Measurements from ENCODE around the gene FAM110A.
A peak's percentile ranks its signal among the peaks of the same experiment; 100 is the strongest.
"Not testable (repeated sequence)": the region's sequence is repeated elsewhere in the genome, so short reads cannot be mapped to it uniquely, and the experiment has no call there.

The FAM110A gene

DNA sequence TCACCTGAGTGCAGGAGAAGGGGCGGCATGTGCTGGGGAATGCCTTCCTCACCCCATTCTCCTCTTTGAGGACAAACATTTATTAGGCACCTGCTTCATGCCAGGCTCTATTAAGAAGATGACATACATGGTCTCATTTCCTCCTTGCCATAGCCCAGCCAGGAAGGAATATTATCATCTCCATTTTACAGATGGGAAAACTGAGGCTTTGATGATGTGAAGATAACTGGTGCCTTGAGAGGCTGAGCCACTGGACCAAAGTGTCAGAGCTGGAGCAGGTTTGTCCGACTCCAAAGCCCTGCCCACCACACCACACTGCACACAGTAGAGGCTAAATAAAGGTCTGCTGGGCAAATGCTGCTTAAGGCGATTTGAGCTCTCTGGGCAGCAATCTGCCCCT is 37.2 kb downstream of the FAM110A start:
- DNase-seq (ENCODE audit: extremely low read depth in 1 of 2, low read depth in 1 of 2), result no peak

DNA sequence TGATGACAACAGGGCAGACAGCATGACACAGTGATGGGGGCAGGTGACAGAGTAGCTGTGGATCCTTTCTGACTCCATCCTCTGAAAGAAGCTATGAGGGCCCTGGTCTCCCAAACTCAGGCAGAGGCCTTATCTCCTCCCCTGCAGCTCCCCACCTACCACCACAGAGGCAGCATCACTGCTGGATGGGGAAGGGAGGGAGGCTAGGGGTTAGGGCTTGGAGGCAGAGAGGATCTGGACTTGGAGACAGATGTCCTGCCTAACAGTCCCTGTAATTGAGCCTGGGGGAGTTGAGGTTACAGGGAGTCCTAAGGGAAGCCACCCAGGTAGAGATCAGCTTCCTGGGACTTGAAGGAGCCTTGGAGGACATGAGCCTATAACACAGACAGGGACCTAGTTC is 37.9 kb downstream of the FAM110A start:
- DNase-seq (ENCODE audit: extremely low read depth in 1 of 2, low read depth in 1 of 2), result no peak

DNA sequence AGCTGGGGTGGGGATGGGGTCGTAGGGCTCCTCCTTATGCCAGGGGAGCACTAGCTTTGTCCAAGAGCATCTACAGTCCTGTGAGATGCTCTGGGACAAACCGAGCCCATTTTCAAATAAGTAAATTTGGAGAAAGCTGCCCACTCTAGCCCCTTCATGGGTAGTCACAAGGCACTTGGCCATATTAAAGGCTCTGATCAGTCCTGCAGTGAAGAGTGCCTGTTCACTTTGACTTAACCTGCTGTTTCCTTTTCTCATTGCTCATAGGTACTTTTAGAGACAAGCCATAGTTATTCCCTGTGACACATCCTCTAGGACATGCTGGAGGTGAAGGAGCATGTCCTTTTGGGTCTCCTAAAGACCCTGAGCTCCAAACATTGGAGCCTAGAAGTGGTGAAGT is 38.4 kb downstream of the FAM110A start:
- DNase-seq (ENCODE audit: extremely low read depth in 1 of 2, low read depth in 1 of 2), result no peak

DNA sequence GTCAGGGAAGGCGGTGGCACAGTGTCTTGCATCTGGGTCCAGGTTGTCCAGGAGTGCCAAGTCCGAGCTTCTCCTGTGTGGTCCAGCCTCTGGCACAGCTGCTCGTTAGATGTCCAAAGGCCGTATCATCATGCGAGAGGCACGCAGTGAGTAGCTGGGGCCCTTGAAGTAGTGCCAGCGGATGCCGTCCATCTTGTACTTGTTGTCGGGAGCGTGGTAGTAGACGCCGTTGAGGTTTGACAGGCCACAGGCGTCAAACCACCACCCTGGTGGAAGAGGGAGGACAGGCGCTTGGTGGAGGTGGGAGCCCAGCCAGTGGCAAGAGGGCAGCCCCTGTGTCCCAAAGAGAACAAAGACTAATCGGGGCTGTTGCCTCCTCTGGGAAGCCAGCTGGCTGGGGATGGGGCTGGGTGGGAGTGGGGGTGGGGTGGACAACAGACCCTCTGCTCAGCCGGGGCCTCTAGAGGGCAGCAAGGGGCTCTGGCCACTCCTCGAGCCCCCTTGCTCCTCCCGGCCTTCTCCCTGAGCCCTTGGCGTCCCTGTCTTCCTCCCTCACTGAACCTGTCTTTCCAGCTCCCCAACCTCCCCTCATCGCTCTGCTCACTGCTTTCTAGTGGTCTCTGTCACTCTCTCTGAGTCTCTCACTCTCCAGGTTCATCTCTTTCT is 39.5 kb downstream of the FAM110A start:
- no peak for DNase-seq (ENCODE audit: extremely low read depth in 1 of 2, low read depth in 1 of 2)

DNA sequence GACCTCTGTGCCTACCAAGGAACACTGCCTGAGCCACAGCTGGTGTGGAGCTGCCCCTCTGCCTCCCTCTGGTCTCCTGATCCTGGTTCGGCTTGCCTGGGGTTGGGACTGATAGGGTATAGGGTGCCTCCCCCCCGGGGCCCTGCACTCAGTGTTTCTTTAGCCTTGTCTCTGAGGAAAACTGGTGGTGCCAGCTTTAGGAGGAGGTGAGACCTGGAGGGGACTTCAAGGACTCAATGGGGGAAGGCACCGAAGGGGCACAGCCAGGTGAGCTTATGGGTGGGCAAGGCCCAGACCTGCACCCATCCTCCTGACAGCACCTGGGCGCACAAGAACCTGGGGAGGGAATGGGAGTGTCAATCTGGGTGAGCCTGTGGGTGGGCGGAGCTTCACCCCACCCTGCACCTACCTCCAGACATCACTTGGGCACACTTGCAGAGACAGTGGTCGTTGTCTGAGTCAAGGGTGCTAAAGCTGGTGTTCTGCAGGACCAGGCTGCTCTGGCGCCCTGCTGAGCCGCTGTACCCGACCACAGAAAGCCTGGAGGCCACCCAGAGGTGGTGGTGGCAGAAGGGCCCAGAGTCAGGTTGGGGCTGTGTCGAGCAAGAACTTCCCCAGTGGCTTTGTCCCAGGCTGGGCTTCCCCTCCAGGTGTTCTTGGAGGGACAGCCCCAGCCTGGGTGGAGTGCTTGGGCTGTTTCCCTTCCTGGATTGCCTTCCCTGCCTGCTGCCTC is 40.5 kb downstream of the FAM110A start:
- DNase-seq (ENCODE audit: extremely low read depth in 1 of 2, low read depth in 1 of 2), result no peak

DNA sequence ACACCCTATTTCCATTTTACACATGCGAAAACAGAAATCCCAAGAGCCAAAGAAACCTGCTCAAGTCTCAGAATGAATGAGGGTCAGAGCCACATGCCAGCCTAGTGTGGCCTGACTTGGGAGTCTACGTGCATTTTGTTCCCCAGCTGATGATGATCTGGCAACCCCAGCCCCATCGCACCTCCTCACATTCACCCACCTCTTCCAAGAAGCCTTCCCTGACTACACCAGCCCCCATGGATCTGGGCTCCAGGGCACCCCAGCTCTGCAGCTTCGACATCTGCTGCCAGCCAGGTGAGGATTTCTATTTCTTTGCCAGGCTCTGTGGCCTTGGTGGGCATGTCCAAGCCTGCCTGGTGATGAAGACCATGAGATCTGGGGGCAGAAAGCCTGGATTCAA is 41.6 kb downstream of the FAM110A start:
- no peak for DNase-seq (ENCODE audit: extremely low read depth in 1 of 2, low read depth in 1 of 2)

DNA sequence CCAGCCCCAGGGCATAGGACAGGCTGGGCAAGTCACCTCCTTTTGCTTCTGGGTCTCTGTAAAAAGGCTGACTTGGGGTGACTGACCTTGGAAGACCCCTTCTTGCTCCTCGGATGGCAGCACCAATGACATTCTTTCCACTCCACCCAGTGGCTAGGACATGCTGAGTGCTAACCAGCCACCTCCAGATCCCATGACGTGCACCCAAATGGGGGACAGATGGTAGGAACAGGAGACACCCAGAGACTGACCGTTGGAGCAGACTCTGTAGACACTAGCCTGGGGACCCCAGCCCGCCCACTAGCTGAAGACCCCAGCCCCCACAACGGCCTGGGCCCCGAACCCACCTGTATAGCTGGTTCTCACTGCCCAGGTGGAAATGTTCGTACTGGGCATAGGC is 44.3 kb downstream of the FAM110A start:
- no peak for DNase-seq (ENCODE audit: extremely low read depth in 1 of 2, low read depth in 1 of 2)

DNA sequence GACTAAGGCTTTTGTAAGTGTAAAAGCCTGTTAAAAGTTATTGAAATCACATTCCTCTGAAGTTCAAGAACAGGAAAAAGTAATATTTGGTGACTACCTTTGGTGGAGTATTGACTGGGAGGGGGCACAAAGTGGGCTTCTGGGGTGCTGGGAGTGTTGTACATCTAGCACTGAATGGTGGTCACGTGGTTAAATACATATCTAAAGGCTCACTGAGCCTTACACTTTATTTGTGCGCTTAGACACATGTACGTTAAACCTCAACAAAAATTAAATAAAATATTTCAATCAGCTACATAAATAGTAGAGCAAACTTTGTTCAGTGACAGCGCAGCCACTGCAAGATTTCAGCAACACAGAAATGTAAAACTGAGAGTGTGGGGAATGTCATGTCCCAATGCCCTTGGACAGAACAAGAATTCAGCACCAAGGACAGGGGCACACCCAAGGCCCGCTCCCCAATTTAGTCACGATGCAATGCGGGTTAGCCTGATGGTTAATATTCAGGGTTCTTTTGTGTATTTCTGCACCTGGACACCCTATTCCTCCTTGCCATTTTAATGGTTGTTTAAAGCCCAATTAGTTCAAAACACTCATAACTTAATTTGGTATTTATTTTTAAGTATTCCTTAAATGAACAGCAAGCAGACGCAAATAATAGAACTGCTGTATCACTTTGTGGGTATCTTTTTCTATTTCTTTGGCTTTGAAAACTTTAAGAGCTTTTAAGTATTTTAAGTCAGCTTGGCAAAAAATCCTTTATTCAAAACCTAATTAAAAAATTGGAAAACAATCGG is 45.2 kb downstream of the FAM110A start:
- DNase-seq (ENCODE audit: extremely low read depth in 1 of 2, low read depth in 1 of 2), result no peak

DNA sequence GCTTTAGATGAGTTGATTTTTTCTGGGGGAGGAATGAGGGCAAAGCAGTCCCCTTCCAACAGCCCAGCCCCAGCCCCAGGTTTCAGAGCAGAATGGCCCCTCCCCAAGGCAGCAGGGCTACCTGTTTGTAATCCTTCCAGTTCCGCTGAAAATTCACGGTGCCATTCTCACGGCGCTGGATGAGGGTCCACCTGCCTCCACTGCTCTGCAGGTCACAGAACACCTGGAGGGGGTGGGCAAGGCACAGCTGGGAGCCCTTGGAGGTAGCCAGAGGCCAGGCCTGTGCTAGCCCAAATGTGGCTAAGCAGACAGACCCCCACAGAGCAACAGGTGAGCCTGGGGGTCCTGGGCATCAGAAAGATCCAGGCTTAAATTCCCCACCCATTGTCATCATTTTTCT is 46.1 kb downstream of the FAM110A start:
- DNase-seq (ENCODE audit: extremely low read depth in 1 of 2, low read depth in 1 of 2), result no peak

DNA sequence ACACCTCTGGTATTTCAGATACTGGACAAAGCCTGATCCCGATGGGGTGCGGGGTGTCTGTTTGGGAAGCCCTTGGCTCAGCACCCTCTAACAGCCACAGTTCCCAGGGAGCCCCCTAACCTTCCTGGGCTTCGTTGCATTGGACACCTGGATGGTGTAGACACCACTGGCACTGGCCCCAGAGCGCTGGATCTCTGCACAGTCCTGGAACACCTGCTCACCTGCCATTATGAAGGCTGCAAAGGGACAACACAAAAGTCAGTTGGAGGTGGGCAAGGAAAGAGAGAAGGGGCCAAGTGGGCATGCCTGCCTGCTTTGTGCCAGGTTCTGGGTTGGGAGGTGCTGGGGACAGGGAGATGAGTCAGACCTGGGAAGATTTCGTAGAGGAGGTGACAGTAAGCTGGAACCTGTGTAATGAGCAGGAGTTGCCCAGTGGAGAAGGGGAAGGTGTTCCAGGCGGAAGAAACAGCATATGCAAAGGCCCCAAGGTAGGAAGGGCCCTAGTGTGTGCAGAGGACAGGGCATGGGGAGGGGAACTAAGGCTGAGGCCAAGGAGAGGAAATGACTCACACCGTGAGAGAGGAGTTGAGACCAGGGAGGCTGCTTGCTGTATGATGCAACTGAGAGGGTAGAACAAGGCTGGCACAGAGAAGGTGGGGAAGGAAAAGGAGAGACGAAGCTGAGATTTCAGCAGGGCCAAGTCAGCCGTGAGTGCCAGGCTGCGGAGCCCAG is 47.7 kb downstream of the FAM110A start:
- peak in 1 of 2 donors; percentile 34 for DNase-seq (ENCODE audit: extremely low read depth in 1 of 2, low read depth in 1 of 2)

DNA sequence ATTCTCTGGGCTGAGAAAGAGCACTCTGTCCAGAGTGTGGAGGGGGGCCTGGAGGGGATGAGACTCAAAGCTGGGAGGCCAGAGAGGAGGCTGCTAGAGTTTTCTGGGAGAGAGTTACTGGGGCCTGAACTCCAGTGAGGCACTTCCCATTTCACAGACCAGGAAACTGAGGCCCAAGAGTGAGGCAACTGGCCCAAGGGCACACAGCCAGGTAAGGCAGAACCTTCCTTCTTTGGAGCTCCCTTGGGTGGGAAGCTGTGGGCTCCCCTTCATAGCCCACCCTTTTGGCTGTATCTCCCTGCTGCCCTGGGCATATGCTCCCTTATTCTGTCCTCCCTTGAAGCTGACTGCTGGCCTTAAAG is 48.2 kb downstream of the FAM110A start:
- no peak for DNase-seq (ENCODE audit: extremely low read depth in 1 of 2, low read depth in 1 of 2)

DNA sequence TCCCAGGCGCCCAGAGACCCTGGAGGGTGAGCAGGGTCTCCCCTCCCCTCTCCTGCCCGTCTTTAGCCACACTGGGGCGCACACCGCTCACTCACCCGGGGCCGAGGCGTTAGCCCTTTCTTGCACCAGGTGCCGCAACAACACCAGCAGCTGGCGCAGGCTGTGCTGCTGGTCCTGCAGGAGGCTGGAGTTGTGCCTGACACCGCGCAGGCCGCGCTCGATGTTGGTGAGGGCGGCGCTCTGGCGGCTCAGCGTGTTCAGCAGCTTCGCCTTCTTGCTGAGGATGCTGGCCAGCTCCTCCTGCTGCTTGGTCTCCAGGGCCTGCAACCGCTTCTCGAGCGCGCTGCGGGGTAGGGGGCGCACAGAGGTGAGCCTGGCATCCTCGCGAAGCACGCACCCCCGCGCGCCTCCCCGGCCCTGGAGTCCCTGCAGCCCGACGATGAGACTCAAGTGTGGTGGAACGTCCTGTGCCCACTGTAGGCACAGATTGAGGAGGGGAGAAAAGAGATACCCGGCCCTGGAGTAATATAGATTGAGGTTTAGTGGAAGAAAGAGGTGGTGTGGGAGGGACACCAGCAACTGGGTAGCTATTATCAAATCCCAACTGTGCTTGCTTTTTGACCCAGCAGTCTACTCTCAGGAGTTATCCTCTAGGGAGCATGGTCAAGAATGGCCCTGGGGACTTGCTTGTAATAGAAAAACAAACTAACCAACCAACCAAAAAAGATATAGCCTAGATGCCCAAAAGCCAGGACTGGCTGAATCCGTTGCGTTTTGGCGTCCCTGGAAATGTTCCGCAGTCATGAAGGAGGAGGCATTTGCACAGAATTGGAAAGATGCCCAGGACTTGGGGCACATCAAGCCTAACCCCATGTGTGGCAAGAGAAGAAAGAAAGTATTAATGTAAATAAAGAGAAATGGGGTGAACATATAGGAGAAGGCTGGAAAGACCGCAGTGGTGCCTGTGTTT is 51.8 kb downstream of the FAM110A start:
- no peak for DNase-seq (ENCODE audit: extremely low read depth in 1 of 2, low read depth in 1 of 2)

DNA sequence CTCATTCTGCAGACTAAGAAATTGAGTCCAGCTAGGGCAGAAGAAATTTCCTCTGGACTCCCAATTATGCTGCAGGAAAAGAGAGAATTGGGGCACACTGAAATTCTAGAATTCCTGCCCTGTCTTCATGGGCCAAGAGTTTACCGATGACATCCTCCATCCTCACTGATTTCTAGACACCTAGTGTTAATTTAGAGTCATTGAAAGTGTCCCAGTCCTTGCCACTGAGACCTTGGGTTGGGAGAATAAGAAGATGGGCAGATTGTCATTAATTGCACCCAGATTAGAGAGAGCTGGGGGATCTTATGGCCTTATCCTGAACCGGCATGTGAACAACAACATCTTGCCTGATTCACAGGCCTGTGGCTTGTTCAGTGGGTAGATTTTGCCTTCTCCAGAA is 53.6 kb downstream of the FAM110A start:
- no peak for DNase-seq (ENCODE audit: extremely low read depth in 1 of 2, low read depth in 1 of 2)

DNA sequence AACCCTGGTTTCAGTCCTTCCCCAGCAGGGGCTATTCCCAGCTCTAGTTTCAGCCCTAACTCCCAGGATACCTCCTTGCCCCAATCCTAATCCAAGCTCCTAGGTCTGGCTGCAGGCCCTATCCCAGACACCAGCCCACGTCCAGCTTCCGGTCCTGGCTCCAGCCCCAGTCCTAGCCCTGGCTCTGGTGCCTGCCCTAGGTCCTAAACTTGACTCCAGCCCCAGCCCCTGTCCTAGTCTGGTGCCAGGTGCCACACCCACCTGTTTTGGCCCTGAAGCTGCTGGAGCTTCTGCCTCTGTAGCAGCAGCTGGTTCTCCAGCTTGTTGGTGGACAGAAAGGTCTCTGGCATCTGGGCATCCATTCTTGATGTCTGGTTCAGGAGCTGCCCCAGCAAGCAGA is 54.5 kb downstream of the FAM110A start:
- DNase-seq (ENCODE audit: extremely low read depth in 1 of 2, low read depth in 1 of 2), result no peak

DNA sequence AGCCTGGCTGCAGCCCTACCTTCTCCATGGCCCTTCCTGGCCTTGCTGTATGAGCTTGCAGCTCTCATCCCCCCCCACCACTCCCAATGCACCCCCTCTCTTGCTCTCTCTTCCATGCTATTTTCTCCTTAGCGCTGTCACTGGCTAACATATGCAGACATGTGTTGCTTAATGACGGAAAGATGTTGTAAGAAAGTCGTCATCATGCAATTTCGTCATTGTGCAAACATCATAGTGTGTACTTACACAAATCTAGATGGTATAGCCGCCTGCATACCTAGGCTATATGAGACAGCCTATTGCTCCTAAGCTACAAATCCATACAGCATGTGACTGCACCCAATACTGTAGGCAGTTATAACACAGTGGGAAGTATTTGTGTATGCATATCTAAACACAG is 55.6 kb downstream of the FAM110A start:
- no peak for DNase-seq (ENCODE audit: extremely low read depth in 1 of 2, low read depth in 1 of 2)

DNA sequence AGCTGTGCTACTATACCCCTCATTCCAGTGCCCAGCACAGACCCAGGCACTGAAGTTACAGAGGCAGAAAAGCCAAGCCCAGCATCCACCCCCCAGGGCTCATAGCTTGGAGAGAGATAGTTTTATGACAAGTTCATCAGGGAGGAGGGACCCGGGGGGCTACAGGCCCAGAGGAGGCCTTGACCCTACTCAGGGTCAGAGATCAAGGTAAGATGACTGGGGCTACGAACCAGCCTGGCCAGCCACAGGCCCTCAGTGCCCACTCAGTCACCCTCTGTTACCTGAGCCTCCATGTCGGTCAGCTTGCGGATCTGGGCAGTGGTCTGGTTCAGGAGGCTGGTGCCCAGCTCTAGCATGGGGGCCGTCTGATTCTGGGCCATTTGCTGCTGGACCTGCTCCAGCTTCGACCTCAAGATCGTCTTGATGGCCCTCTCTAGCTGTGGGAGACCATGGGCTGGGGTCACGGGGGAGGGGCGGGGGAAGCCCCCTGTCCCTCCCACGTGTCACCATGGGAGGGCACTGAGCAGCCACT is 56.5 kb downstream of the FAM110A start:
- DNase-seq (ENCODE audit: extremely low read depth in 1 of 2, low read depth in 1 of 2), result no peak

DNA sequence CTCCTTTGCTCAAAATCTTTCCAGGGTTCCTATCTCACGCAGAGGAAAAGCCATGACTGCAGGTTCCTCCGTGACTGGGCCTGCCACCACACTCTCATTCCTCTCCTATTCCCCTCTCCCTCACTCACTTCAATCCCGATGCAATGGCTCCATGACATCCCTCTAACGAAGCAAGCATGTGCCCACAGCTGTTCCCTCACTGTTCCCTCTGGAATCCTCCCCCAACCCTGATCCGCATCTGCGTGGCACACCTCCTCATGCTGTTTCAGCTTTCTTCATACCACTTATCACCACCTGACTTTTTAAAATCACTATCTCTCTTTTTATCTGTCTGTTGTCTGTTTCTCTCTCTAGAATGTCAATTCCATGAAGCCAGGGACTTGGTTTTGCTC is 57.1 kb downstream of the FAM110A start:
- no peak for DNase-seq (ENCODE audit: extremely low read depth in 1 of 2, low read depth in 1 of 2)

DNA sequence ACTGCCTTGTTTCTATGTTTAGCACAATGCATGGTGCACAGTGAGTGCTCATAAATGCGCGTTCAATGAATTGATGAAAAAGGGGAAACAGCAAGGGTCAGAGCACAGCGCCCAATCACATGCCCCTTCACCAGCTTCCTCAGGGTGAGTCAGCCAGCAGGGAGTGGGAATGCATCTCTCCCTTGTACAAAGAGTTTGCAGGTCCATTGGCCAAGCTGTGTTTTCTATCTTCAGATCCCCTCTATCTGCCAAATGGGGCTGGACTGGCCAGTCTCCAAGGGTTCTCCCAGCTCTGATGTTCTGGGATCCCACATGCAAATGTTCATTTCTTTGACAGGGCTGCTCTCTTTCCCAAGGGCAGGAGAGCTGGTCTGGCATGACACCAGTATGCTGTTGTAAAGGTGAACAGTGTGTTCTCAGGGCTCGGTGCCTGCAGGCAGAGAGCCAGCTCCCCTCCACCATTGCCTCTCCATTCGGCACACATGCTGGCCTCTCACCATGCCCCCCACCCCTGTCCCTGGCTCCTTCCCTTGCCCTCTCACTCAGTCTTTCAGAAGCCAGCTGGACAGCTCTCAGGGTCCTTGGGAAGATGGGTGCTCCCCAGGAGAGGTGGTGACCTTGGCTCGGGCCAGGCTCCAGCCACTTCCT is 57.7 kb downstream of the FAM110A start:
- DNase-seq (ENCODE audit: extremely low read depth in 1 of 2, low read depth in 1 of 2), result no peak

DNA sequence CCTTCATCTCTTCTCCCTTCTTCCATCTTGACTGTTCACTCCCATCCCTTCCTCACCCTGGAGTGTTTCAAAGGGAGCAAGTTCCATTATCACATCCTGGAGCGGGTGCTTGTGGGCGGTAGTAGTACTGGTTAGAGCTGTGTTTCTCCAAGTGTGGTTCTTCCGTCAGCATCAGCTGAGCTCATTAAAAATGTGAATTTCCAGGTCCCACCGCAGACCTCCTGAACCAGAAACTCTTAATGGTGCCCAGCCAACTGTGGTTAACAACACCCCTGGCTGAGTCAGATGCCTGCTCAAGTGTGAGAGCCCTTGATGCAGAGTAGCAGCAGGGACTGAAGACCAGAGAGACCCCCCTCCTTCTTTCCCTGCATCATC is 58.2 kb downstream of the FAM110A start:
- DNase-seq (ENCODE audit: extremely low read depth in 1 of 2, low read depth in 1 of 2), result no peak

DNA sequence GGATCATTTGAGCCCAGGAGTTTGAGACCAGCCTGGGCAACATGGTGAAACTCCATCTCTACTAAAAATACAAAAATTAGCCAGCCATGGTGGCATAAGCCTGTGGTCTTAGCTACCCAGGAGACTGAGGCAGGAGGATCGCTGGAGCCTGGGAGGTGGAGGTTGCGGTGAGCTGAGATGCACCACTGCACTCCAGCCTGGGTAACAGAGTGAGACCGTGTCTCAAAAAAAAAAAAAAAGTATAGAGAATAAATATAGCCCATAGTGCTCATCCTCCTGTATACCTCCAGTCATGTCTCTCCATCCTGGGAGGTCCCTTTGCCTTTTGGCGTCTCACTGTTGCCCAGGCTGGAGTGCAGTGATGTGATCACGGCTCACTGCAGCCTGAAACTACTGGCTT is 58.9 kb downstream of the FAM110A start:
- not testable (repeated sequence) for DNase-seq (ENCODE audit: extremely low read depth in 1 of 2, low read depth in 1 of 2)
